ENCODE measurements around the gene TEN1. TPM values are rescaled to one million over a fixed set of nuclear protein-coding genes. Genes with fewer than 3 reads are reported as not detected.

TEN1 gene
- total and polyA plus RNA-seq, 4 donors = 12.0 to 30.0 (median 16.5) TPM

GRCh38 chr17:75976175-75976848, 2.7 kb upstream of the TEN1 start:
- Histone ChIP-seq H3K36me3 (ENCODE audit: control insufficient read depth in 4 of 4, insufficient read depth in 3 of 4, low read depth in 1 of 4, low read length in 3 of 4) (peaks cover 4 to 8% (median 5%) of the 10 kb centered on the region in 4 donors), H3K9ac (ENCODE audit: low read depth in 1 of 2, low read length in 2 of 2) (peak overlapping the region; percentile 30 to 97), H3K27me3 (ENCODE audit: control insufficient read depth in 4 of 4, insufficient read depth in 4 of 4, low read length in 3 of 4) (no peaks in the 10 kb centered on the region), H3K27ac (ENCODE audit: low read depth in 1 of 2, low read length in 2 of 2) (peak overlapping the region; percentile 97 to 98), H3K4me3 (ENCODE audit: low read depth in 1 of 3, low read length in 3 of 3) (peak overlapping the region; percentile 61 to 93 (median 87)), H3K9me3 (ENCODE audit: control insufficient read depth in 4 of 4, low read length in 3 of 4) (no peaks in the 10 kb centered on the region), H3K4me1 (ENCODE audit: control insufficient read depth in 4 of 4, insufficient read depth in 4 of 4, low read length in 3 of 4) (peaks cover 3 to 61% (median 34%) of the 10 kb centered on the region in 4 donors)
- no peak for DNase-seq (ENCODE audit: low spot score)
- TF ChIP-seq RAD21 (IDR thresholded peaks at IDR 0.05) = no peak
- TF ChIP-seq TAF1 (conservative IDR thresholded peaks at IDR 0.05) = no peak
- peak in 1 of 2 donors; percentile 20 for TF ChIP-seq EGR1 (IDR thresholded peaks at IDR 0.05; ENCODE audit: low read depth in 2 of 2)
- peak; percentile 57 to 70 for TF ChIP-seq JUND (IDR thresholded peaks at IDR 0.05)
- peak; percentile 33 for TF ChIP-seq FOXA1 (IDR thresholded peaks at IDR 0.05)
- peak; percentile 46 for TF ChIP-seq REST (IDR thresholded peaks at IDR 0.05)
- peak; percentile 41 for TF ChIP-seq NR2F2 (IDR thresholded peaks at IDR 0.05)
- peak; percentile 55 for TF ChIP-seq YY1 (IDR thresholded peaks at IDR 0.05)
- TF ChIP-seq RXRA (IDR thresholded peaks at IDR 0.05) = peak; percentile 82 to 88
- TF ChIP-seq HNF4G (IDR thresholded peaks at IDR 0.05) = peak; percentile 45
- peak; percentile 80 to 87 for TF ChIP-seq HNF4A (conservative IDR thresholded peaks at IDR 0.05)
- TF ChIP-seq FOXA2 (IDR thresholded peaks at IDR 0.05) = no peak
- peak; percentile 75 for TF ChIP-seq MAX (IDR thresholded peaks at IDR 0.05)
- no peak for TF ChIP-seq CTCF (IDR thresholded peaks at IDR 0.05; ENCODE audit: low read depth, low read length, missing input control)
- peak in 1 of 2 donors; percentile 19 for TF ChIP-seq GABPA (IDR thresholded peaks at IDR 0.05 in 1 of 2, conservative IDR thresholded peaks at IDR 0.05 in 1 of 2)
- peak; percentile 40 for TF ChIP-seq ATF3 (IDR thresholded peaks at IDR 0.05)
- TF ChIP-seq SP1 (IDR thresholded peaks at IDR 0.05) = peak; percentile 73
- peak; percentile 59 for TF ChIP-seq ZBTB33 (IDR thresholded peaks at IDR 0.05)
- 25% methylated on average over 9 of the region's 9 CpGs for whole genome bisulfite sequencing

Data from liver (tissue), 9 donors.